NT2/D1 (cell line): ENCODE results near the gene KIF20B.

ENCODE experiments used
- YY1 ChIP-seq: IDR thresholded peaks from 2 replicates; pipeline ENCODE4 v1.6.1; 2011; ENCODE audit not compliant: insufficient read length, insufficient read depth
- ZNF274 ChIP-seq: IDR thresholded peaks from 2 replicates; pipeline ENCODE4 v1.6.1; 2011; ENCODE audit warnings: mild to moderate bottlenecking, low read depth, low read length

DNA sequence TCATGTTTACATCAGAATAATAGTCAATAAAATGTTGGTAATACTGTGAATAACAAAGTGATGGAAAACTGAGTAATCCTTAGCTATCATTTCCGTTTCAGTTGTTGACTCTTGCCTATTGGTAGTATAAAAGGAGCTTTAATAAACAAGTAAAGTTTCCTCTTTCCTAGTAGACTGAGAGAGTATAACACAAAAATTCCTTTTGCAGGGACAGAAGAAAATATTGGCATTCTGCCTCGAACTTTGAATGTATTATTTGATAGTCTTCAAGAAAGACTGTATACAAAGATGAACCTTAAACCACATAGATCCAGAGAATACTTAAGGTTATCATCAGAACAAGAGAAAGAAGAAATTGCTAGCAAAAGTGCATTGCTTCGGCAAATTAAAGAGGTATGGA lies 9.4 kb downstream of the KIF20B start:
- TF ChIP-seq ZNF274 (no peak), YY1 (no peak)
